Sigmoid colon (tissue), 4 donors: ENCODE results near the gene MGAT5.

Experiments used
- POLR2AphosphoS5 ChIP-seq, 4 donors: sonication (generic); formaldehyde crosslinking; IDR thresholded peaks; one replicate each; pipeline ENCODE4 v1.6.1; 2017; ENCODE audit warnings: antibody characterized with exemption in 4 of 4
- TF ChIP-seq, protein P1 (sequence below), 4 experiments: fragments of 450-650 bp in 3 of 4; fragments of 200-600 bp in 1 of 4; IDR thresholded peaks; one replicate each; pipeline ENCODE4 v1.5.1; 2016 to 2019; ENCODE audit warnings: antibody characterized with exemption in 4 of 4, mild to moderate bottlenecking in 3 of 4, moderate library complexity in 2 of 4

DNA sequence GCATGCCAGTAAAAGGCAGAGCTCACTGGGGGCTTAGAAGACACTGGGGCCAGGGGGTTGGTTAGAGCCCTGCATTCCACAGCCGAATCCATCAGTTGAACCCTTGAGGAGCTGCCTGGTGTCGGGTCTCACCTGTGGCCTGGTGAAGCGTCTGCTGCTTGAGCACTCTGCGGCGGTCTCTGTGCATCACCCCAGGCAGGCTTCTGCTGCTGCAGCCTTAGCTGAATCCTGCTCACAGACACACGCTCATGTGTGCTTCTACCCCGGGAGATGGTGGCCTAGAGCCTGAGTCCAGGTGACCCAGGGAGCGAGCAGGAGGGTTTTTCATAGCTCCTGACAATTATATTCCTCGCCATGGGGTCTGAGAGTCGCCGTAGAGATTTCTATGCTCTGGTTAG, 192.1 kb downstream of the MGAT5 start:
- TF ChIP-seq, protein P1, sequence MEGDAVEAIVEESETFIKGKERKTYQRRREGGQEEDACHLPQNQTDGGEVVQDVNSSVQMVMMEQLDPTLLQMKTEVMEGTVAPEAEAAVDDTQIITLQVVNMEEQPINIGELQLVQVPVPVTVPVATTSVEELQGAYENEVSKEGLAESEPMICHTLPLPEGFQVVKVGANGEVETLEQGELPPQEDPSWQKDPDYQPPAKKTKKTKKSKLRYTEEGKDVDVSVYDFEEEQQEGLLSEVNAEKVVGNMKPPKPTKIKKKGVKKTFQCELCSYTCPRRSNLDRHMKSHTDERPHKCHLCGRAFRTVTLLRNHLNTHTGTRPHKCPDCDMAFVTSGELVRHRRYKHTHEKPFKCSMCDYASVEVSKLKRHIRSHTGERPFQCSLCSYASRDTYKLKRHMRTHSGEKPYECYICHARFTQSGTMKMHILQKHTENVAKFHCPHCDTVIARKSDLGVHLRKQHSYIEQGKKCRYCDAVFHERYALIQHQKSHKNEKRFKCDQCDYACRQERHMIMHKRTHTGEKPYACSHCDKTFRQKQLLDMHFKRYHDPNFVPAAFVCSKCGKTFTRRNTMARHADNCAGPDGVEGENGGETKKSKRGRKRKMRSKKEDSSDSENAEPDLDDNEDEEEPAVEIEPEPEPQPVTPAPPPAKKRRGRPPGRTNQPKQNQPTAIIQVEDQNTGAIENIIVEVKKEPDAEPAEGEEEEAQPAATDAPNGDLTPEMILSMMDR (IDR thresholded peaks at IDR 0.05), result no peak
- TF ChIP-seq POLR2AphosphoS5 (IDR thresholded peaks at IDR 0.05), result no peak
